Muscle of back (tissue), 13 donors: Measurements from ENCODE around the gene MEIOSIN. TPM values are rescaled to one million over a fixed set of nuclear protein-coding genes. Genes with fewer than 3 reads are reported as not detected.
"Not testable (repeated sequence)": the region's sequence is repeated elsewhere in the genome, so short reads cannot be mapped to it uniquely, and the experiment has no call there.

Experiments
- DNase-seq, 3 donors: peaks; one replicate each; pipeline versions ENCODE4 v3.0.0 to v3.0.0-alpha.2; 2013
- long read RNA-seq, 9 donors: transcript quantifications; one replicate each; lab custom pipeline, GENCODE V29; 2026
- polyA plus RNA-seq, 10 donors: library from polyadenylated mRNA; unstranded; fragments of 120-200 nt; gene quantifications; one replicate each; pipeline ENCODE4 v1.2.1, GENCODE V29; 2013; ENCODE audit not compliant: insufficient read length in 10 of 10

The MEIOSIN gene
- under 1 TPM in 2 of 10 donors, not detected in 8; 0.09 to 0.14 TPM for polyA plus RNA-seq
- long read RNA-seq, donor 1: 0 reads
- long read RNA-seq, donor 2: 0 reads
- long read RNA-seq, donor 3: 0 reads
- long read RNA-seq, donor 4: 0 reads
- long read RNA-seq, donor 5: 0 reads
- long read RNA-seq, donor 6, partial matches to known transcripts: 11 of 11 reads
- long read RNA-seq, donor 6, other reads (novel, unspliced or antisense): 0 of 11 reads
- long read RNA-seq, donor 7, partial matches to known transcripts: 45 of 70 reads
- long read RNA-seq, donor 7, other reads (novel, unspliced or antisense): 25 of 70 reads
- long read RNA-seq, donor 8: 0 reads
- long read RNA-seq, donor 9: 0 reads

- DNase-seq: no peak
Observed at GRCh38 chr19:45733160-45733810, at the start of gene MEIOSIN. Gene MEIOSIN (plus strand): TSS chr19:45733439. CDS start chr19:45735377, 1,938 bp downstream.

GRCh38 chr19:45685045-45685444, 48.2 kb upstream of the MEIOSIN start:
- not testable (repeated sequence) for DNase-seq

- no peak for DNase-seq
Observed at GRCh38 chr19:45687599-45687998, 45.6 kb upstream of the MEIOSIN start.

- DNase-seq: peak; percentile 95 to 98 (median 96)
Observed at GRCh38 chr19:45691516-45692186, 41.6 kb upstream of the MEIOSIN start, which contains the start of gene SNRPD2. Gene SNRPD2 (minus strand): TSS chr19:45691953. CDS start chr19:45691888, 65 bp downstream.

- DNase-seq: peak; percentile 96 to 99 (median 98)
Observed at GRCh38 chr19:45692187-45693105, 40.8 kb upstream of the MEIOSIN start, which contains the start of gene QPCTL. Gene QPCTL (plus strand): TSS chr19:45692666. CDS start chr19:45692704, 38 bp downstream.

- peak in 2 of 3 donors; percentile 71 to 84 for DNase-seq
Observed at GRCh38 chr19:45693106-45693788, 40.0 kb upstream of the MEIOSIN start.

GRCh38 chr19:45701676-45702075, 31.6 kb upstream of the MEIOSIN start:
- no peak for DNase-seq

GRCh38 chr19:45705115-45705514, 28.1 kb upstream of the MEIOSIN start:
- no peak for DNase-seq

GRCh38 chr19:45705710-45706415, 27.4 kb upstream of the MEIOSIN start:
- no peak for DNase-seq

- no peak for DNase-seq
Observed at GRCh38 chr19:45710356-45711130, 22.7 kb upstream of the MEIOSIN start.

GRCh38 chr19:45711851-45712698, 21.2 kb upstream of the MEIOSIN start:
- DNase-seq: no peak

- no peak for DNase-seq
Observed at GRCh38 chr19:45712699-45713067, 20.6 kb upstream of the MEIOSIN start.

GRCh38 chr19:45713141-45713540, 20.1 kb upstream of the MEIOSIN start:
- no peak for DNase-seq

- DNase-seq: no peak
Observed at GRCh38 chr19:45715139-45715538, 18.1 kb upstream of the MEIOSIN start.

- peak; percentile 21 to 67 (median 23) for DNase-seq
Observed at GRCh38 chr19:45716359-45717130, 16.7 kb upstream of the MEIOSIN start.

GRCh38 chr19:45717131-45717982, 15.9 kb upstream of the MEIOSIN start:
- peak; percentile 98 to 99 (median 99) for DNase-seq
